EH (cell line): Measurements from ENCODE around the gene CNKSR3.
A peak's percentile ranks its signal among the peaks of the same experiment; 100 is the strongest.

Source experiments
- DNase-seq: peaks from one replicate; pipeline ENCODE4 v3.0.0-alpha.2; 2015; ENCODE audit warnings: low read depth

Gene CNKSR3

GRCh38 chr6:154479351-154479769 is 31.1 kb downstream of the CNKSR3 start:
- DNase-seq: peak; percentile 82

GRCh38 chr6:154478701-154479060 is 31.8 kb downstream of the CNKSR3 start:
- peak; percentile 55 for DNase-seq

- DNase-seq: peak; percentile 62
Observed at GRCh38 chr6:154478021-154478700, 32.3 kb downstream of the CNKSR3 start.

- no peak for DNase-seq
Observed at GRCh38 chr6:154476494-154476893, 34.0 kb downstream of the CNKSR3 start.

- DNase-seq: peak; percentile 80
Observed at GRCh38 chr6:154474648-154475428, 35.6 kb downstream of the CNKSR3 start.

GRCh38 chr6:154473324-154473723 is 37.2 kb downstream of the CNKSR3 start:
- DNase-seq: no peak

- no peak for DNase-seq
Observed at GRCh38 chr6:154471609-154472362, 38.7 kb downstream of the CNKSR3 start.

- DNase-seq: no peak
Observed at GRCh38 chr6:154469306-154469935, 41.1 kb downstream of the CNKSR3 start.

GRCh38 chr6:154468760-154469159 is 41.7 kb downstream of the CNKSR3 start:
- no peak for DNase-seq

- DNase-seq: no peak
Observed at GRCh38 chr6:154466971-154467679, 43.4 kb downstream of the CNKSR3 start.

- DNase-seq: no peak
Observed at GRCh38 chr6:154466139-154466538, 44.3 kb downstream of the CNKSR3 start.

- no peak for DNase-seq
Observed at GRCh38 chr6:154463573-154464419, 46.7 kb downstream of the CNKSR3 start.

GRCh38 chr6:154462425-154462824 is 48.1 kb downstream of the CNKSR3 start:
- DNase-seq: no peak

GRCh38 chr6:154461348-154461747 is 49.1 kb downstream of the CNKSR3 start:
- no peak for DNase-seq

- DNase-seq: peak; percentile 65
Observed at GRCh38 chr6:154460306-154461071, 50.0 kb downstream of the CNKSR3 start.

GRCh38 chr6:154459513-154459912 is 51.0 kb downstream of the CNKSR3 start:
- DNase-seq: no peak

- DNase-seq: peak; percentile 68
Observed at GRCh38 chr6:154458565-154459470, 51.7 kb downstream of the CNKSR3 start.

- DNase-seq: no peak
Observed at GRCh38 chr6:154457881-154458284, 52.6 kb downstream of the CNKSR3 start.
